Heart right ventricle (tissue), 16 donors: ENCODE data around the gene CAPRIN1. TPM values are rescaled to one million over a fixed set of nuclear protein-coding genes. Genes with fewer than 3 reads are reported as not detected.

Source experiments
- ATAC-seq, 8 donors: fragments of 200-7000 bp; cut with Tn5 transposase; one replicate each; pipeline ENCODE4 v1.9.1; 2020; ENCODE audit warnings: mild to moderate bottlenecking in 8 of 8, moderate library complexity in 8 of 8, moderate number of reproducible peaks in 1 of 8
- DNase-seq, 2 donors: peaks; one replicate each; pipeline ENCODE4 v3.0.0-alpha.2; 2020
- H3K27ac ChIP-seq, 10 donors: fragments of 200-600 bp; sonication (generic) in 2 of 10; one replicate each; pipeline versions ENCODE4 v1.5.0 to v1.8.0; 2020 to 2022; ENCODE audit warnings: mild to moderate bottlenecking in 3 of 10
- H3K27me3 ChIP-seq, 7 donors: fragments of 200-600 bp; one replicate each; pipeline ENCODE4 v1.8.0; 2021 to 2022; ENCODE audit warnings: mild to moderate bottlenecking in 2 of 7
- H3K36me3 ChIP-seq, 9 donors: fragments of 200-600 bp; sonication (generic) in 1 of 9; one replicate each; pipeline versions ENCODE4 v1.5.0 to v1.8.0; 2020 to 2022; ENCODE audit warnings: mild to moderate bottlenecking in 2 of 9
- H3K4me1 ChIP-seq, 9 donors: fragments of 200-600 bp; sonication (generic) in 1 of 9; one replicate each; pipeline versions ENCODE4 v1.5.0 to v1.8.0; 2020 to 2022; ENCODE audit warnings: mild to moderate bottlenecking in 4 of 9
- H3K4me3 ChIP-seq, 10 donors: fragments of 200-600 bp; sonication (generic) in 2 of 10; one replicate each; pipeline versions ENCODE4 v1.5.0 to v1.8.0; 2020 to 2022; ENCODE audit warnings: mild to moderate bottlenecking in 7 of 10, moderate library complexity in 2 of 10
- H3K9me3 ChIP-seq, 11 donors: fragments of 200-600 bp in 10 of 11; sonication (generic) in 2 of 11; one replicate each; pipeline versions ENCODE4 v1.5.0 to v1.8.0; 2013 to 2022; ENCODE audit warnings: mild to moderate bottlenecking in 2 of 11, control low read depth in 1 of 11, moderate library complexity in 1 of 11
- CTCF ChIP-seq, 9 donors: fragments of 200-600 bp; sonication (generic) in 2 of 9; IDR thresholded peaks; one replicate each; pipeline versions ENCODE4 v1.5.0 to v1.8.0; 2021 to 2022; ENCODE audit warnings: antibody characterized with exemption in 9 of 9, mild to moderate bottlenecking in 5 of 9, moderate library complexity in 1 of 9
- WGBS, 2 donors: extraction: QIAGEN DNeasy Blood & Tissue Kit; methylation state at CpG; one replicate each; pipeline ENCODE4 v1.1.7; 2013; ENCODE audit warnings: inconsistent platforms in 1 of 2; 5-methylcytosine and 5-hydroxymethylcytosine counted together
- intact Hi-C, 10 donors: fragments of 100-400 bp; cut with DNase I; formaldehyde crosslinking; loops; one replicate each; pipeline versions ENCODE4 v1.11.1 to v1.14.2; 2022
- polyA plus RNA-seq, 2 donors: library from polyadenylated mRNA; stranded (reverse); fragments of 200-250 nt; gene quantifications; one replicate each; pipeline ENCODE4 v1.2.3, GENCODE V29; 2013
- total RNA-seq, 10 donors: library from RNA; stranded (reverse); fragmentation: NEBNext Ultra II Directional in 3 of 10; extraction: Animal tissue kit (Norgen Biotek cat#: 25700) in 3 of 10; gene quantifications; one replicate each; pipeline versions ENCODE4 v1.2.1 to v1.2.4, GENCODE V29; 2021 to 2023
- donor health status: Arrhythmogenic right ventricular cardiomyopathy.
- donor health status: ischemic (EF 13 %, LVEDD 7.1; RV severe dilation, severe dysfunction).
- donor health status: healthy with polysubstance abuse.
- donor health status: DM: no; HTN: yes; CAD: no.
- donor health status: DM: no; HTN: no; CAD: no.
- donor health status: ischemic (EF 25% LVEDD 6.9; RV normal size, moderate dysfunction).
- donor health status: ischemic (EF 25% LVEDD 5.7; RV mildly dilated, moderate dysfunction).
- donor health status: healthy.
- donor health status: DM: yes; HTN: yes; CAD: no.
- donor health status: Ischemic cardiomyopathy.
- donor health status: ischemic (EF 35%, LVEDD 5.7; RV mildly dilated, moderate dysfunction).
- donor health status: nonischemic (EF 11% LVEDD 7.7; RV severe dilation, severe dysfunction).
- donor health status: DM: yes; HTN: yes; CAD: no.
- donor health status: PGD.
- donor health status: ischemic (EF 29% LVEDD 5.4; RV normal size, mild dysfunction).
- donor health status: nonischemic (EF 23%, LVEDD 6.1; RV moderate dilation, normal function).

Gene CAPRIN1
- total and polyA plus RNA-seq, 12 donors: 37.9 to 142 (median 118) TPM

GRCh38 chr11:34147581-34147980 is 96.0 kb downstream of the CAPRIN1 start:
- no peak for DNase-seq
- no peak for ATAC-seq

GRCh38 chr11:34148504-34149165 is 97.1 kb downstream of the CAPRIN1 start:
- WGBS, 2 donors: 80 to 84% methylated on average over 16 of the region's 16 CpGs
- Histone ChIP-seq H3K27me3 (no peaks in the 10 kb centered on the region), H3K4me3 (no peak overlapping the region), H3K36me3 (peaks cover 0 to 100% (median 35%) of the 10 kb centered on the region in 9 donors), H3K27ac (peak overlapping the region in 1 of 10 donors; percentile 14), H3K9me3 (no peaks in the 10 kb centered on the region), H3K4me1 (peaks cover 0 to 7% (median 0%) of the 10 kb centered on the region in 9 donors)
- no peak for TF ChIP-seq CTCF (IDR thresholded peaks at IDR 0.05)
- intact Hi-C loops: no loop called here
- ATAC-seq (peak in 2 of 8 donors; percentile 12 to 24), DNase-seq (no peak)

More at GRCh38 chr11:34147581-34147980, 96.0 kb downstream of the CAPRIN1 start:
- TF ChIP-seq CTCF (IDR thresholded peaks at IDR 0.05): no peak
- Histone ChIP-seq H3K36me3 (peaks cover 0 to 100% (median 40%) of the 10 kb centered on the region in 9 donors), H3K4me1 (peaks cover 0 to 14% (median 6%) of the 10 kb centered on the region in 9 donors), H3K9me3 (no peaks in the 10 kb centered on the region), H3K27me3 (no peaks in the 10 kb centered on the region), H3K27ac (no peak overlapping the region), H3K4me3 (no peak overlapping the region)
- intact Hi-C loops: no loop called here
- 86 to 91% methylated on average over 8 of the region's 8 CpGs for WGBS, 2 donors

- Histone ChIP-seq H3K36me3 (peaks cover 0 to 100% (median 28%) of the 10 kb centered on the region in 9 donors), H3K9me3 (no peaks in the 10 kb centered on the region), H3K4me1 (peaks cover 0 to 7% (median 0%) of the 10 kb centered on the region in 9 donors), H3K4me3 (no peak overlapping the region), H3K27ac (no peak overlapping the region), H3K27me3 (no peaks in the 10 kb centered on the region)
- ATAC-seq (no peak), DNase-seq (no peak)
- intact Hi-C loops: no loop called here
- 94 to 95% methylated on average over 7 of the region's 7 CpGs for WGBS, 2 donors
- TF ChIP-seq CTCF (IDR thresholded peaks at IDR 0.05): no peak
Measured at GRCh38 chr11:34149274-34149673, 97.7 kb downstream of the CAPRIN1 start.

- H3K27me3 ChIP-seq: no peaks in the 10 kb centered on the region
- ATAC-seq (peak in 5 of 8 donors; percentile 13 to 67 (median 29)), DNase-seq (no peak)
- peak in 6 of 9 donors; percentile 10 to 32 (median 24) for TF ChIP-seq CTCF (IDR thresholded peaks at IDR 0.05)
- H3K4me3 ChIP-seq: no peak overlapping the region
- no peaks in the 10 kb centered on the region for H3K9me3 ChIP-seq
- 82 to 85% methylated on average over 13 of the region's 13 CpGs for WGBS, 2 donors
- intact Hi-C loops: no loop called here
- H3K36me3 ChIP-seq: peaks cover 0 to 100% (median 23%) of the 10 kb centered on the region in 9 donors
- H3K4me1 ChIP-seq: peaks cover 0 to 10% (median 0%) of the 10 kb centered on the region in 9 donors
- H3K27ac ChIP-seq: no peak overlapping the region
Measured at GRCh38 chr11:34149786-34150185, 98.3 kb downstream of the CAPRIN1 start.
